ENCODE results near the gene PRR18.

Gene PRR18

DNA sequence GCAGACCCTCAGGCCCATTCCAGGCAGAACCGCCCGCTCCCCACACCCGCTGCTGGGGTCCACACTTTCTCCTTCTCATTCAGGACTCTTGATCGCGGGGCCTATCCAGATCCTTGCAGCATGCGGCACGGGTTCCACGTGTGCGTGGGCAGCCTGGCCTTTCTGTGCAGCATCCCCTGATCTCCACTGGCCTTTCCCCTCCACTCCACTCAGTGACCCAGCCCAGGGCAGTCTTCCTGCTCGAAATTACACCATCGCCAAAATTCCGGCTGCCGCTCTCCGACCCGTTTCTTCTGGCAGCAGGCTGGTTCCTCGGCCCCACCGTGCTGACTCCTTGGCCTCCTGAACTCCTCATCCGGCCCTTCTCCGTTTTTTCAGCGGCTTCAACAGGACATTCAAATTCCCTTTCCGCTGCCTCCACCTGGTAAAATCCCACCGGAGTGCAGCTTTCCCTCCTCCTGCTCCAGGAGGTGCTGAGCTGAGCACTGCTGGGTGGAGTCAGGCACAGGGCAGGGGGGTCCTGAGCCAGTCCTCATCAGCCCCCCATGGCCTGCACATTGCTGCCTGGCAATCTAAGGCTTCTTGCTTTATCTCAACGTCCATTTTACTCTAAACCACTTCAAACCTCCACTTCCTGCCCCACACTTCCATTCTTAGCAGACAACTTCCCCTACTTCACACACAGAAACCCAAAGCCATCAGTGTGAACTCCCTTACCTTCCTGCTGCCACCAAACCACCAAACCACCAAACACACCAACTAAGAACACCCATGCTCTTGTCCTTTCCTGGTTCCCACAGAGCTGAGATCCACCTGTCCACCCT lies 25.2 kb upstream of the PRR18 start:
- DNase-seq (ENCODE audit: low spot score): no peak

DNA sequence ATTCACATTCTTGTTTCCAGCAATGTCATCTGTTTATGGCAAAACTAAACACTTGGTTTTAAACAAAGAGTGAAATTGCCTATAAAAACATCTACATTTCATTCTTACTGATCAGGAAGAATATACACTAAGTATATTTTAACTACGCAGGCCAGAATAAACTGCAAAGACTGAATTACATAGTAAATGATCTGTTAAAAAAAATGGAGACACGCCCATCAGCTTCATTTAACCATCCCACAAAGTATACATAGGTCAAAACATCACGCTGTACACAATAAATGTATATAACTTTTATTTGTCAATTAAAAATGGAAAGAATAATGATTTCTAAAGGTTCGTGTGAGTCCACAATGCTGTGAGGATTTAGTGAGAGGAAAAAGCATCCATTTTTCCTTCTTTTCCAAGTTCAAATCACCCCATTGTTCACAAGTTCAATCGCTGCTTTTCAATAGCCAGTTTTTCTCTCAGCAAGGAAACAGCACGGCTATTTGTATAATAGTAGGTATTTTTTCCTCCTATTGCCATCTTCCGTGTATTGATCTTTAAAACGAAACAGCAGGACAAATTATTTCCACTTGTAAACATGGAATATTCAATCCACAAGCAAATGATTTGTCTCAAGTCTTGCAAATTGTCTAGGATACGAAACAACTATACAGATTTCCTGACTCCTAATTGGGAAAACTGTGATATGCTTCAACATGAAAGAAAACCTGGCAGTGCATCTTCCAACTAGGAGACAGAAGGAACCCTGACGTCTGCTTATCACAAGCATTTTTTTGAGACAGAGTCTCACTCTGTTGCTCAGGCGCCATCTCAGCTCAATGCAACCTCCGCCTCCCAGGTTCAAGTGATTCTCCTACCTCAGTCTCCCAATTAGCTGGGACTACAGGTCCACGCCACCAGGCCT lies 23.6 kb upstream of the PRR18 start:
- no peak for DNase-seq (ENCODE audit: low spot score)

DNA sequence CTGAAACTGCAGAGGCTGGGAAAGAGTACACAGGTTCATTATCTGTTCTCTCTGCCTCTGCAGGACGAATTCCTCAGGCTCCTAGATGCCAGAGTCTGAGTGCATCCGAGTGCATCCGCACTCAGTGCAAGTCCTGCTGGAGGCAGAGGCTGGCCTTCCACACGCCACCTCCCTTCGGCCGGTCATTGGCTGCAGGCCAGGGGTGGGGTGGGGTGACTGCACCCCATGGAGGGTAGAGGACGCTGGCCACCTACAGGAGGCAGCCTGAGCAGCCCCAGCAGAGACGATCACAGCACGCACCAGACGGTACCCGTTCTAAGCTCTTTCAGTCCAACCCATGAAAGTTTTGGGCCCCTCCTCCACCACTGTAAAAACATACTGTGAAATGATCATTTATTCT lies 22.4 kb upstream of the PRR18 start:
- no peak for DNase-seq (ENCODE audit: low spot score)

DNA sequence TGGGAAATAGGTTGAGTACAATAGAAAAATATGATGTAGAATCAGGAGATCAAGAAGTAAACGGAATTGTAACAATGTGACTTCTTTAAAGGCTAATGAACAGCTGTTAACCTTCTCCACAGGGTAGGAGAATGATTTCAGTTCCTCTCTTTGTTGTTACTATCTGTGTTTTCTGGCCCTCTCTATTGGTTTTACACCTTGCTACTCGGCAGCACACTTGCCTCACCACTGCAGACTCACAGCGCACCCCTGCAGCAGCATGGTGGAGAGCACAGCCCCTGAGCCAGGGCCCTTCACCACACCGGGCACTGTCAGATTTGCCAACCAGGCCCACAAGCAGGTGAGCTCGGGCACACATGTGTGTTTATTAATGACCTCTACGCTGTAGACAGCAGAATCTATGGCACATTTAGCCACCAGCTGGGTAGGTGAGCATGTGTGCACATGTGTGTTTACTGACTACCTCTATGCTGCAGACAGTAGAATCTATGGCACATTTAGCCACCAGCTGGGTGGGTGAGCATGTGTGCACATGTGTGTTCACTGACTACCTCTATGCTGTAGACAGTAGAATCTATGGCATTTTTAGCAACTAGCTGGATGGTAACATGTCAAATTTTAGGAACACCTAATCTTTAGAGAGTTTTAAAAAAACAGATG lies 17.3 kb upstream of the PRR18 start:
- no peak for DNase-seq (ENCODE audit: low spot score)

DNA sequence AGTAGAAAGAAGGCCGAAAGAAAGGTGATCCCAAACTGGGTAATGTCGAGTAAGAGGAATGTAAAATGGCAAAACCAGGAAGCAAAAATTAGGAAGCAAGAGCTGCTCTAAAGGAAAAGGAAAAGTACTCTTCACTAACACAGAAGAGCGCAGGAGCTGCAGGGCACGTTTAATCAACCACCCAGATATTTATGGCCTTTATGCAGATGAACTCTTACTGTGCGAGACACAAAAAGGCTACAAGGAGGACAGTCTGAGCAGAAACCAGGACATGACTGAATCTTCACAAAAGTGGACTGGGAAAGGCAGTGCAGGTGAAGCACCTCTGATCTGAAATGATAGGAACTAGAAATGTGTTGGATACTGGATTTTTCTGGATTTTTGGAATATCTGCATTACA lies 15.2 kb upstream of the PRR18 start:
- DNase-seq (ENCODE audit: low spot score): no peak

DNA sequence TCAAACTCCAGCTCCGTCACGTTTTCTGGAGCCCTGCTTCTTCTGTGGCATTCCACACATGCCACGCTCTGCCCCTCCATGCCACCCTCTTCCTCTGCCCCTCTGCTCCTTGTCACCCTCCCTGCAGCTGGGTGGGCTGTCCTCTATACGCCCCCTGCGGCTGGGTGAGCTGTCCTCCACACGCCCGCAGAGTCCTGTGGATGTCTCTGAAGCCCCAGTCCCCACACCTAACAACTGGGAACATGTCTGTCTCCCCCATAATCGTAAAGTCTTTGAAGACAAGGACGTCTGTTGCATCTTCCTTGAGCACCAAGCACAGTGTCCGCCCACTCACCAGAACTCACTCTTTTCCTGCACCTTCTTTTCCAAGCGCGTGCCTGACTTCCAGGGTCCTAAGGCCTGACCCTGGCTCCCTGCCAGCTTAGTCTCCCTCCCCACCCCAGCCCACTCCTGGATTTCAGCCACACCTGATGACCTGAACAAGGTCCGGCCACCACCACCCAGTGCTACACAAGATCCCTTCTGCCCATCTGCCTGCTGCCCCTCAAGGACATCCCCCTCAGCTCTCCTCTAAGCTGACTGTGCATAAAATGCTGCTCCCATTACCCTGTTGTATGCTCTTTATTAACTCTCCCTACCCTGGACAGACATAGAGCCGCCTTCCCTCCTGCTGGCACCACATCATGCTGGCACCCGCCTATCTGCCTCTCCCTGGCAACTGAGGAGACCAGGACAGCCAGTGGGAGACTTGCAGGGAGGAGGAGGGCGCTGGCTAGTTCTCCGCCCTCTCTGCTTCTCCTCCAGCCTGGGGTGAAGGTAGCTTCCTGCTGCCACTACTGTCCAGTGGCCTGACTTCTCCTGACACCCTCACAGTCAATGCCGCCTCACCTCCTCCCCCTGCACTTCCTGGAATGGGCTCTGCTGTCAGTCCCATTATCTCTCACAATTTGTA lies 10.7 kb upstream of the PRR18 start:
- DNase-seq (ENCODE audit: low spot score): peak; percentile 63

DNA sequence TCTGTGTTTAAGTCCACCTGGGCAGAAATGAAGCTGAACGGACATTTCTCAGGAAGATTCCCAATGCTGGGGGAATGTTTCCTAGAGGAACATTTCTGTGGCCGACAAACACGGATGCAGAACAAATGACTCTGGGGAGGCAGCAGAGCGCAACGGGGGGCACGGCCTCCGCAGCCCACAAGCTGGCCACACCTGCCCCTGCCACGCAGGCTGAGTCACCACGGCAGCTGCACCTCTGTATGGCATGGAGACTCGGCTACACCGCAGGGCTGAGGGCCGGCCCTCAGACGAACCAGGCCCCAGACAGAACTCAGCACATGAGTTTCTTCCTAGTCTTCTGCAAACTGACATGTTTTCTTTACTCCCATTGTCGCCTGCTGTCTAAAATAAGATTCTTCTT lies 10.0 kb upstream of the PRR18 start:
- peak; percentile 82 for DNase-seq (ENCODE audit: low spot score)

DNA sequence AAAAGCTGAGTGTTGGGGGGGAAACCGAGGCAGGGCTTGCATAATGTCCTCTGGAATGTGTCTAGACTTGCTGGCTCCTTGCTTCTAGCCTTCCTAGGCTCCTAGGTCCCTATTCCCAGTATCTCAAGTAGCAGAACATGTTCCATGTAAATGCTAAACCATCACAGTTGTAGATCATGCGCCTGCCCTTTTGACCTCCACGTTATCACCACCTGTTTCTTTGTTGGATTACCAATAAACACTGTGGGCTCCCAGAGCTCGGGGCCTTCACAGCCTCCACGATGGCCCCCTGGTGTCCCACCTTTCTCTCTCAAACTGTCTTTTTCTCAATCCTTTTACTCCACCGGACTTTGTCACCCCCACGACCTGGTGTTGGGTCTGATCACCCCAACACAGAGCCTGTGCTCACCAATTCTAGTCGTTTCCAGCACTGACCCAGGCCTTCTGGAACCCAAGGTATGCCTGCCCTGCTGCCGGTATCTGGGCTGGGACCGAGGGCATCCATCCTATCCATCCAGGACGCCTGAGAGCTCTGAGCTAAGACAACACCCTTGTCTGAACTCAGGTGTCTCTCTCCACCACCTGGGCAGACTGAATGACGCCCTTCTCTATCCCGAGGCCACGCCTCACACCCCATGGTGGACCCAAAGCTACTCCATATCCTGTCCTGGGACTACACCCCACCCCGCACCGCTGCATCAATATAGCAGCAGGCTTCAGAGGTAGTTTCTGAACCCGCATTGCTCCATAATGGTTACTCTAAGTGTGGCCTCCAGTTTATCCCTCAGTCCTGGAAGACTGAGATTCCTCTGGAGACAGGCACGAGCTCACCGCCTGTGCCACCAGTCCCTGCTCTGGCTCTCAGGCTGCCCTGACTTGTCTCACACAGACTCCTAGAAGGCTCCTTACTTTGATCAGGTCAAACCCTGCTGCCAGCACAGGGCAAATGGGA lies 9.3 kb upstream of the PRR18 start:
- no peak for DNase-seq (ENCODE audit: low spot score)

DNA sequence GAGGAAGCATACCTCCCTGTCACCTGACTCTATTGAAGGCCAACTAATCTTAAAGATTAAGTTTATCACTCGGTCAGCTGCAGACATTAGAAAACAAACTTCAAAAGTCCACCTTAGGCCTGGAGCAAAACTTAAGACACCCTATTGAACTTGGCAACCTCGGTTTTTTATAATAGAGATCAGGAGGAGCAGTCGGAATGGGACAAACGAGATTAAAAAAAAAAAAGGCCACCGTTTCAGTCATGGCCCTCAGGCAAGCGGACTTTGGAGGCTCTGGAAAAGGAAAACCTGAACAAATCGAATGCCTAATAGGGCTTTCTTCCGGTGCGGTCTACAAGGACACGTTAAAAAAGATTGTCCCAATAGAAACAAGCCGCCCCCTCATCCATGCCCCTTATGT lies 7.2 kb upstream of the PRR18 start:
- no peak for DNase-seq (ENCODE audit: low spot score)

DNA sequence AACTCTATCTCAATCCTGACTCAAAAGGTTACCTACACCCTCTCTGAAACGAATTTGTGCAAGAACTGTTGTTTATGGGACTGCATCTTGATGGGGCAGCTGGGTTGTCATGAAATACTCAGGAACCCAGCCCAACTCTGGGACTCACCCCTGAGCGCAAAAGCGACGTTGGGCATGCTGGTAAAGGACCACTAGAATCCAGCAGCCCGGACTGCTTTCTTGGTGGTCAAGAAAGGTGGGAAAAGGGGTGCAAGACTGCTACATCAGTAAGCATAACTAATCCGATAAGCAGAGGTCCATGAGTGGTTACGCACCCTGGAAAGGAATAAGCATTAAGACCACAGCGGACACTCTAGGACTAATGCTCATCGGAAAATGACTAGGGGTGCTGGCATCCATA lies 6.3 kb upstream of the PRR18 start:
- no peak for DNase-seq (ENCODE audit: low spot score)

DNA sequence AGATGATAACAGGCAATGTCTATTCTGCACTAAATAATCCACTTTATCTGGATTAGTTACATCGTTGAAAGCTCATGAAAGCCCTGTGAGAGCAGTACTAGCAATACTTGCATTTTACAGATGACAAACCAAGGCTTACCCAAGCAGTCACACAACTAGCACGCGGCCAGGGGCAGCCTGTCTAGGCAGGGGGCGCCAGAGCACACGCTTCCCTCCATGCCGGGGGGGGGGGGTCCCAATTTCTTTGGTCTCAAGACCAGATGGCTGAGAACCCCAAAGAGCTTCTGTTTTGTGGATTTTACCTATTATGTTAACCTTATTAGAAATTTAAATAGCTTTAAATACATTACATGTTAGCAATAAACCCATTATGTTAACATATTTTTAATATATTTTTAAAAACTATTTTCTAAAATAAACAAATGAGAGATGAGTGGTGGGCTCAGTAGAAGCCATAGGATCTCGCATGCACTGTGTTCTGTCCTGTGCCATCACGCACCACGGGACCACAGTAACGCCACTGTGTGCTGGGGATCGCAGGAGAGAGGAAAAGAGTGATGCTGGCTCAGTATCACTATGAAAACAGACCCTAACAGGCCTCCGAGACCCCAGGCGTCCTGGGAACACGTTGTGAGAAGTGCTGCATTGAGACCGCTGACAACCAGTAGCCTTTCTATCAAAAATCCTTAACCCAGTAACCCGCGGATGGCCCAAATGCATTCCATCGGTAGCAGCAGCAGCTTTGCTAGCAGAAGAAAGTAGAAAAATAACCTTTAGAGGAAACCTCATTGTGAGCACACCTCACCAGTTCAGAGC lies 5.3 kb upstream of the PRR18 start:
- DNase-seq (ENCODE audit: low spot score): peak; percentile 25

DNA sequence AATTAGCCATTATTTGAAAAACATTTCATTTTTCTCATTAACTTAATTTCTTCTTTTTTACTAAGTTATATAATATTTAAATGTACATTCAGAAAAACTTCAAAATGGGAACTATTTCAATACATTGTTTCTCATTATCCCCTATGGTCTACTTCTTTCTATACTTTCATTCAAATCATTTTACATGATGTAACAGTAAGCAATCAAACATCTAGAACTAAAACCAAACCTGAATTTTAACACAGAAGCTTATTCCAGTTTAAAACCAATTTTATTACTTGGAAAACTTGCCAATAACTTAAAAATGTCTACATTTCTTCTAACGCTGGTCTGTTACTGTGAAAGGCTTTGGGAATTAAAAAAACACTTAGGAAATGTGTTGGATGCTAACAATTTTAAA lies 4.6 kb upstream of the PRR18 start:
- peak; percentile 3 for DNase-seq (ENCODE audit: low spot score)

DNA sequence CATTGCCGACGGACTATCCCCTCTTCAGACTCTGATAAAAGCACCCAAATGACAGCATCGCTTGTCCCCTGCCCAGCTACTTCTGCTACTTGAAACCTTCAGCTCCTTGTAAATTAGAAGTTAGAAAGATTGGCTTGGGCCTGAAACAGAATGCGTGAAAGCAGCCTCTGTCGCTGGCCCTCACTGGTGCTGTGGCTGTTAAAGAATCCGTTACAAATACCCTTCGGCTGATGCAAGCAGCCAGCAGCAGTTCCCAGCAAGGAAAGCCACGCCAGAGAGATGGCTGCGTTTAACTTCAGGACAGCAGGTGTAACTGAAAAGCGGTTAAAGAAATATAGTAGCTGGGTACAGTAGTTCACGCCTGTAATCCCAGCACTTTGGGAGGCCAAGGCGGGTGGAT lies 2.4 kb upstream of the PRR18 start:
- DNase-seq (ENCODE audit: low spot score): no peak

DNA sequence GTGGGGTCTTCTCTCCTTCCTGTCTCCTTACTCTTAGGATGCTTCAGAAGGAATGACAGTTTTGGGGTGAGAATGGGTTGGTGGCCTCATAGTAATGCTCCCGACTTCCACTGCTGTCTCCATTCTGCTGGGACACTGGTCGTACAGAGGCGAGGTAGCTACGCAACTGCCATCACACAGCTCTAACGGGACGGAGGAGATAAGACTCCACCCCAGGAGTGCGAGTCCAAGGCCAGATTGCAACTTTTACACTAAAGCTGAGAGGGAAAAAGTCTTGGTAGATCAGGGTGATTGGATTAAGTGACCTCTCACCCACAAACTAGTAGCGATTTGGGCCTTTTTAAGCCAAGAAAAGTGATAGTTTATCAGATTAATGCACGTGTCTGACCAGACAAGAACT lies 1.8 kb upstream of the PRR18 start:
- DNase-seq (ENCODE audit: low spot score): no peak

DNA sequence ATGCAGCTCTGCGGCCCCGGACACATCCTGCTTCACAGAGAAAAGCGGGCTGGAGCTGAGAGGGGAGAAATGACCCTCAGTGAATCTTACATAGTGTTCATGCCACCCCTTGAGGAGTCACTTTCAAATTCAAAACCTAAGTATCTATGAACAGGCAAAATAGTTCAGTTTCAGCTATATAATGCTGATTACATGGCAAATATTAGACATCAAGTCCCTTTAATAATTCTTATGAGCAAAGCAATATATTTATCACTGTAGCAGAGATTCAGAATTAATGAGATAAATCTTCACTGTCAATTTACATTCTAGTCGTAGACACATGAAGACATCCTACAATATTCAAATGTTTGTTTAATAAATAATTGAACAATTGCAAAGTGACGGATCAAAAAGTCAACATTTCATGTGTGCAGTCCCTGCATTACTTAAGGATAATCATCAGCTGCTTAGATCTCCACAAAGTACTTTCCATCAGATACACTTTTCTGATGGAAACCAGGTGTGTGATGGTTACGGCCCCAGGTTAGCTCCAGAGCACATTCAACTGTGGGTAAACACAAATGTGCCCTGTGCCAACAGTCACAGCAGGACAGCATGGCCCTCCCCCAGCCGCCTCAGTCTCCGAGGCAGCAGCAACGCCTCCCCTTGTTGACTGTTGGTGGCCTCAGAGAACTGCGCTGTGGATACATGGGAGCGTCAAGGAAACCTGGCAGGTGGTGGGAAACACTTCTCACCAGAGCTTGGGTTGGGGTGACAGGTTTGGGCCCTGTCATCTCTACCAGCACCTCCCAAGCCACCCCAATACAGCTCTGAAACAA lies 787 bp upstream of the PRR18 start:
- no peak for DNase-seq (ENCODE audit: low spot score)

DNA sequence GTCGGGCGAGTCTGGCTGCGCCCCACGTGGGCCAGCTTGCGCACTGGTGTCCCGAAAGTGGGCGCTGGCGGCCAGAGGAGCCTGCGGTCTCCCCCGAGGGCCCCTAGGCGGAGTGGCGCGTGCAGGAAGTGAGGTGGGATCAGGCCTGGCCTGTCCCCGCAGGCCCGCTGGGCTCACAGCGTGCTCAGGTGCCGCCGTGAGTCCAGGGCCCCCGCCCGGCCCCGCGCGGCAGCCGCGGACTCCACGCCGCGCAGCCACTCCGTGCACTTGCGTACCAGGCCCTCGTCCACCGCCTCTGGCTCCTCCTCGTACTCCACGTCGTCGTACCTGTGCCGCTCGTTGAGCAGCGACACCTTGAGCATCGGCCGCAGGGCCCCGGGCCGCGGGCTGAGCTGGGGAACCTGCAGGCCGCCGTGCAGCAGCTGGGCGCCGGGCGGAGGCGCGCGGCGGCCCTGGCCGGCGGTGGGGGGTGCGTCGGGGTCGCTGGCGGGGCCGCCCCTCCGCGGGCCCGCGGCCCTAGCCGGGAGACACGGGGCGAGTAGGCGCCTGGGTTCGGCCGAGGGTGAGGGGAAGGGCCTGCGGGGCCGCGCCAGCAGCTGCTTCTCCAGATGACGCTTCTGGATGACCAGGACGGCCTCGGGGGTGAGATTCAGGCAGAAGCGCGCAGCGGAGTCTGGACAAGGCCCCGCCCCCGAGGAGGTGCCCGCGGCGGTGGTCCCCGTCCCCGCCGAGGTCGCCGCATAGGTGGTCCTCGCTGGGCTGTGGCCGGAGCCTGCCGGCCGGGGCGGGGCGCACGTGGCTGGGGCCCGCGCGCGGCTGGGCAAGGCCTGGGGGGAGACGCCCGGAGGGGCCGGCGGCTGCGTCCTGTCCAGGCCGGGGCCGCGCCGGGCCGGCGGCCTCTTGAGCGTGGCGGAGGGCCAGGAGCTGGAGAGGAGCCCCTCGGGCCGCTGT lies 835 bp downstream of the PRR18 start:
- no peak for DNase-seq (ENCODE audit: low spot score)

DNA sequence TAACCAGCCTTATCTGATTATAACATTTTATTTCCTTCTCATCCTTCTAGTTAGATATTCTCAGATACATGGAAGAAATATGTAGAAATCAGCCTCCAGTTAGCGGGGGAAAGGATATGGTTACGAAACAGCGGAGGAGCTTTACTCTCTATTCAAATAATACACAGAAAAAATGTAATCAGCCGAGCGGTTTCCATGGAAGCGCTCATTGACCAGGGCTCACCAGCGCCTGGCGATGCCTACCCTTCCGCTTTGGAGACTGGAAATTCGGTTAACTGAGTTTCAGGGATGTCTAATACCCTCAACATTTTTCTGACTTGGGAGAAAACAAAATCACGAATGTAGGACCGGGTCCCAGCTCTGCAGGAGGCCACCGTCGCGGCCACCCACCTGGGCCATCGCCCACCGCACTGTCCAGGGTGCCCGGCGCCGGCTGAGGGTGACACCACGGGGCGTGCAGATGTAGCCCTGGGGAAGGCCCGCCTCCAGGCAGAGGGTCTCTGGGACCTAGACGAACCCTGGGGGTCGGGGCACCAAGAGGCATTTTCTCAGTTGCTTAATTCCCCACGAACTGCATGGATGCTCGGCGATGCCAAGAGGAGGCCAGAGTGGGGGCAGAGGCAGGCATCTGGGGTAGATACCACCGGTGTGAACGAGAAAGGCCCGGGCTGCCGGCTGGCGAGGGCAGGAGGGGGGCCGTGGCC lies 1.7 kb downstream of the PRR18 start:
- no peak for DNase-seq (ENCODE audit: low spot score)
